AG04450 (cell line): ENCODE data around the gene SND1. TPM values are rescaled to one million over a fixed set of nuclear protein-coding genes. Genes with fewer than 3 reads are reported as not detected.
A peak's percentile ranks its signal among the peaks of the same experiment; 100 is the strongest.

ENCODE experiments used
- CTCF ChIA-PET: fragments of 300-600, 350-600 bp; formaldehyde crosslinking; extraction: SDS; loops from one replicate; lab custom pipeline; 2022; ENCODE audit warnings: antibody characterized with exemption, inconsistent platforms; lab: Charles Lee
- POLR2A ChIA-PET: fragments of 350-600 bp; formaldehyde crosslinking; extraction: SDS; loops from one replicate; lab custom pipeline; 2021; ENCODE audit warnings: antibody characterized with exemption, inconsistent platforms; lab: Yijun Ruan, JAX
- DNase-seq: peaks from one replicate; pipeline ENCODE4 v3.0.0-alpha.2; 2011; ENCODE audit warnings: low read depth, low spot score
- H3K27ac ChIP-seq: one replicate; pipeline ENCODE4 v1.5.1; 2012; ENCODE audit warnings: low read depth, low read length, control low read depth
- H3K27me3 ChIP-seq: one replicate; pipeline ENCODE4 v1.6.0; 2012; ENCODE audit warnings: low read length; ENCODE audit not compliant: control insufficient read depth, insufficient read depth
- H3K4me3 ChIP-seq: 2 replicates; pipeline ENCODE4 v1.5.1; 2011; ENCODE audit warnings: mild to moderate bottlenecking, low read depth, low read length, control low read depth
- H3K9me3 ChIP-seq: 2 replicates; pipeline ENCODE4 v1.5.1; 2012; ENCODE audit warnings: low read length; ENCODE audit not compliant: control insufficient read depth, insufficient read depth
- CTCF ChIP-seq: IDR thresholded peaks from 2 replicates; pipeline ENCODE4 v1.5.1; 2011; ENCODE audit warnings: low read depth, low read length, control low read depth, inconsistent platforms
- polyA plus RNA-seq: library from polyadenylated mRNA; depleted of rRNA; stranded (reverse); fragments of >200 nt; gene quantifications from 2 replicates; pipeline ENCODE4 v1.2.3, GENCODE V29; 2011

The SND1 gene
- polyA plus RNA-seq, 1 experiment: 247 TPM

DNA sequence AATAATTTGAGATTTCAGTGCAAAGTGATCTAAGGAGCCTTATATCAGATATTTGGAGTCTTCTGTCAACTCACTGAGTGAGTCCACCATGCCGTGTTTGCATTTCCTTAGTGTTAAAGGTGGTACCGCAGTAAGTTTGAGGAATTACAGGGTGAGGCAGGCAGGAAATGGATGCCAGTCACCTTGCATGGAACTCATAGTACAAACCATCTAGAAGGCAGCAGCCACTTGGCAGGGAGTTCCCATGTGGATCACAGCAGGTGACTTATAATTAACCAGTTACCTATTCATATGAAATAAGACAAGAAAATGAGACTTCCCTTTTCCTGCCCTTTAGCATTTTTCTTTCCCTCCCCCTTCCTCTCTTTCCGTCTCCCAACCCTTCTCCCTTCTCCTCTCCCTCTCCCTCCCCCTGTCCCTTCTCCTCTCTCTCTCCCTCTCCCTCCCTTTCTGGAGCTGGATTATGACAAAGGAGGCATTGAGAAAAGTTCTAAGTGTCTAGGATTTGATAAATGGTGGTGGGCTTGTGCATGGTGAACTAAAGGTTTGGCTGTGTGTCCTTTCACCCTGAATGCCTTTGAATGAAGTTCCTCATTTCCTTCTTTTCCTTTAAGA, 285.2 kb downstream of the SND1 start:
- POLR2A ChIA-PET: no interaction called here
- no peak for TF ChIP-seq CTCF
- Histone ChIP-seq H3K9me3 (no peaks in the 10 kb centered on the region), H3K4me3 (no peak overlapping the region), H3K27me3 (no peaks in the 10 kb centered on the region), H3K27ac (no peak overlapping the region)
- CTCF ChIA-PET: no interaction called here
- no peak for DNase-seq

DNA sequence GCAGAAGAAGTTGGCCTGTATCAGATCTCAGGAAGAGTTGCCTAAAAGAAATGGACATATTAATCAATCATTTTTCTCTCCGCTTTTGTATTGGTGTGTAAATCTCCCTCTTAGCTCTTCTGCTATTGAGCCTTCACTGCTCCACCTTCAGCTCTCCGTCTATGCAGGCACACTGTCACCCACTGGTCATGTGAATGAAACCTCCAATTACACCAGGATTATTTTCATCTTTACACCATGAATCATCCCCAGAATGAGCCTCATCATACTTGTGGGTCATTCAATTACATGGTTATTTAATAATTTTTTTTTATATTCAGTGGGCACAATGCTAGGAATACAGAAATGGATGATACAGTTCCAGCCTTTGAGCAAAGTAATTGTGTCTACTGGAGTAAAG, 286.6 kb downstream of the SND1 start:
- ChIA-PET POLR2A (no interaction called here), CTCF (interaction anchor here (0.6 kb wide), 1 partner anchor 349 kb away, joined by 7 read pairs; no protein-coding TSS in a partner anchor)
- Histone ChIP-seq H3K4me3 (no peak overlapping the region), H3K9me3 (no peaks in the 10 kb centered on the region), H3K27me3 (no peaks in the 10 kb centered on the region), H3K27ac (no peak overlapping the region)
- TF ChIP-seq CTCF: no peak
- peak; percentile 57 for DNase-seq

GRCh38 chr7:127940381-127941160, 288.6 kb downstream of the SND1 start:
- POLR2A ChIA-PET: no interaction called here
- H3K27ac ChIP-seq: no peak overlapping the region
- no peak for TF ChIP-seq CTCF
- CTCF ChIA-PET: no interaction called here
- no peaks in the 10 kb centered on the region for H3K27me3 ChIP-seq
- no peaks in the 10 kb centered on the region for H3K9me3 ChIP-seq
- H3K4me3 ChIP-seq: no peak overlapping the region
- no peak for DNase-seq

DNA sequence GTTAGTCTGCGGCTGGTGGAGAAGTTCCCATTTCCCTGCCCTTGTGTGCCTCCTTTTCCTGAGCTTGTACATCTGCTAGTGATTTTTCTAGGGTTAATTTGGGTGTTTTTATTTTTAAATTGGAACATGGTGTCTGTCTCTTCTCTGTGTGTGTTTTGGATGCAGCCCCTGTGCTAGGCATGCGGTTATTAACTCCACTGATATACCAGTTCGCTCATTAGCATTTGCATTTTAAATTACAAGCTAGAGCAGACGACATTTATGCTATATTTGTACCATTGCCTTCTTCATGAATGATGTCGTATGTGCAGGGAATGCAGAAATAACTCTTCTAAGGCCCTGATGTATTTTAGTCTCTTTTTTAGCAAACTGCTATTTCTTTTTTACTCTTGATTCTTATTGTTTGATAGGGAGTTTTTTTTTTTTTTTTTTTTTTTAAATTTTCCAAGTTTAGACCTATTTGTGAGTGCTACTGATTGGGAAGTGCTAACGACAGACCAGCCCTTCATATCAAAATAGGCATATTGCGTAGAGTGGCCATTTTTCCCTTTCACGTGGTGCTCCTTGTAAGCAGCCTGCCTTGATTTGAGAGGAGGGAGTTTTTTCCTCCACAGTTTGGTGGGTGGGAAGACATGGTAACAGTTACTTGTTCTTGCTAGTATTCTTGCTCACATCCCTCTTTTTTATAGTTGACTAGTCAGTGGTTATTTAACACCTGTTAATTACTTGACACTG, 289.6 kb downstream of the SND1 start:
- CTCF ChIA-PET: no interaction called here
- TF ChIP-seq CTCF: no peak
- POLR2A ChIA-PET: no interaction called here

More for the DNA sequence above, 289.6 kb downstream of the SND1 start:
- no peak for DNase-seq
- no peak overlapping the region for H3K4me3 ChIP-seq
- H3K27ac ChIP-seq: no peak overlapping the region
- no peaks in the 10 kb centered on the region for H3K27me3 ChIP-seq
- H3K9me3 ChIP-seq: no peaks in the 10 kb centered on the region
